Endodermal cell (in vitro differentiated cells): Measurements from ENCODE around the gene ABRACL. TPM values are rescaled to one million over a fixed set of nuclear protein-coding genes. Genes with fewer than 3 reads are reported as not detected.

Experiments used
- DNase-seq: peaks from one replicate; pipeline ENCODE4 v3.0.0-alpha.2; 2017
- H3K27ac ChIP-seq: 2 replicates; pipeline ENCODE4 v1.5.1; 2013; ENCODE audit warnings: mild to moderate bottlenecking, low read depth, low read length, moderate library complexity
- H3K27me3 ChIP-seq: 2 replicates; pipeline ENCODE4 v1.6.1; 2013; ENCODE audit warnings: mild to moderate bottlenecking, low read length, moderate library complexity; ENCODE audit not compliant: insufficient read depth, control insufficient read depth, poor library complexity, severe bottlenecking
- H3K36me3 ChIP-seq: 2 replicates; pipeline ENCODE4 v1.7.0; 2013; ENCODE audit warnings: mild to moderate bottlenecking, low read length, moderate library complexity; ENCODE audit not compliant: control insufficient read depth, insufficient read depth
- H3K4me1 ChIP-seq: one replicate; pipeline ENCODE4 v1.7.0; 2013; ENCODE audit warnings: low read length; ENCODE audit not compliant: control insufficient read depth, insufficient read depth
- H3K4me3 ChIP-seq: 2 replicates; pipeline ENCODE4 v1.5.1; 2013; ENCODE audit warnings: mild to moderate bottlenecking, low read length, moderate library complexity
- H3K9ac ChIP-seq: 2 replicates; pipeline ENCODE4 v1.6.1; 2013; ENCODE audit warnings: mild to moderate bottlenecking, low read length, moderate library complexity; ENCODE audit not compliant: poor library complexity, severe bottlenecking; ENCODE audit errors: extremely low read depth
- H3K9me3 ChIP-seq: 2 replicates; pipeline ENCODE4 v1.6.1; 2013; ENCODE audit warnings: mild to moderate bottlenecking, low read length, moderate library complexity; ENCODE audit not compliant: control insufficient read depth
- H3K27ac Mint-ChIP-seq: 2 replicates; pipeline ENCODE4 v1.8.0; 2020; ENCODE audit warnings: mixed read lengths
- H3K27me3 Mint-ChIP-seq: 2 replicates; pipeline ENCODE4 v1.8.0; 2021; ENCODE audit warnings: mild to moderate bottlenecking, mixed read lengths; ENCODE audit not compliant: insufficient read depth
- H3K36me3 Mint-ChIP-seq: 2 replicates; pipeline ENCODE4 v1.8.0; 2020; ENCODE audit warnings: low read depth, mixed read lengths
- H3K4me1 Mint-ChIP-seq: 2 replicates; pipeline ENCODE4 v1.8.0; 2020; ENCODE audit warnings: mixed read lengths
- H3K4me3 Mint-ChIP-seq: 2 replicates; pipeline ENCODE4 v1.8.0; 2020; ENCODE audit warnings: mild to moderate bottlenecking, moderate library complexity, mixed read lengths
- H3K9me3 Mint-ChIP-seq: 2 replicates; pipeline ENCODE4 v1.8.0; 2020; ENCODE audit warnings: mild to moderate bottlenecking, mixed read lengths
- WGBS, 2 experiments: methylation state at CpG; one replicate each; pipeline versions ENCODE4 v1.1.5 to v1.1.7; 2013; ENCODE audit warnings: missing lambda C conversion rate in 2 of 2, mixed read lengths in 1 of 2; ENCODE audit not compliant: insufficient coverage in 1 of 2, insufficient read length in 1 of 2; 5-methylcytosine and 5-hydroxymethylcytosine counted together
- total RNA-seq, 2 donors: library from RNA; stranded (reverse); fragmentation: NEBNext Ultra II Directional in 1 of 2; extraction: Animal tissue kit (Norgen Biotek cat#: 25700) in 1 of 2; gene quantifications; 2 replicates in 1 of 2; 3 replicates in 1 of 2; pipeline ENCODE4 v1.2.1, GENCODE V29; 2021
- TF ChIP-seq, protein P1 (sequence below): fragments of 200-600 bp; sonication (generic); conservative IDR thresholded peaks from 2 replicates; pipeline ENCODE4 v1.5.0; 2021; ENCODE audit warnings: antibody characterized with exemption, mild to moderate bottlenecking

Gene ABRACL
- total RNA-seq, 2 donors from 2014 or later = 24.7 to 45.8 TPM

DNA sequence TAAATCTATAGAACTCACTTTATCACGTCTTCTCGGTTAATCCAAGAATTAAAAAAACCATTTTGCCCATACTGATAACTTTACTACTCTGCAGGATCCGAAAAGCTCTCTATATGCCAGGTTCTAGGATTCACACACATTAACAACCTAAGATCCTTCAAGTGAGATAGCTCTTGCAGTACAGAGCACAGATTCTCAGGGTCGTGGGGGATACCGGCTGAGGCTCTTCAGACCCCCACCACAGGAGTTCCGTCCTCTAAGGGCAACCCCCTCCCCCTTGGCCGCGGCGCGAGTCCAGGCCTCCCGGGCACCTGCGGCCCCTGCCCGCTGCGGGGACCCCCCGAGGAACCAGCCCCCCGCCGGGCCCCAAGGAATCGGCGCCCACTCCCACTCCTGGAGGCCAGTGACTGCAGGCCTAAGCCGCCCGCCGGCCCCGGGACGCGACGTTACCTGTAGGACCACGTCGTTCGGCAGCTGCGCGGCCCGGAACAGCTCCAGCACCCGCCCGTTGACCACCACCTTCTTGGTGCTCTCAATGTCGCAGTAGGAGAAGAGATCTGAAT, 41.4 kb upstream of the ABRACL start:
- H3K27ac ChIP-seq = no peak overlapping the region
- peak overlapping the region; percentile 76 for H3K4me3 Mint-ChIP-seq
- no peak for DNase-seq
- H3K27me3 Mint-ChIP-seq = peaks cover 29% of the 10 kb centered on the region
- H3K36me3 ChIP-seq = no peaks in the 10 kb centered on the region
- peak overlapping the region; percentile 83 for H3K27ac Mint-ChIP-seq
- H3K9me3 ChIP-seq = peaks cover 6% of the 10 kb centered on the region
- H3K27me3 ChIP-seq = peaks cover 17% of the 10 kb centered on the region
- H3K36me3 Mint-ChIP-seq = no peaks in the 10 kb centered on the region
- H3K4me1 Mint-ChIP-seq = peaks cover 18% of the 10 kb centered on the region
- H3K4me1 ChIP-seq = peaks cover 3% of the 10 kb centered on the region
- 0 to 1% methylated on average over 14 to 35 of the region's 35 CpGs for WGBS, 2 experiments
- peak overlapping the region; percentile 94 for H3K4me3 ChIP-seq
- H3K9me3 Mint-ChIP-seq = no peaks in the 10 kb centered on the region
- H3K9ac ChIP-seq = peak overlapping the region; percentile 62
- TF ChIP-seq, protein P1, sequence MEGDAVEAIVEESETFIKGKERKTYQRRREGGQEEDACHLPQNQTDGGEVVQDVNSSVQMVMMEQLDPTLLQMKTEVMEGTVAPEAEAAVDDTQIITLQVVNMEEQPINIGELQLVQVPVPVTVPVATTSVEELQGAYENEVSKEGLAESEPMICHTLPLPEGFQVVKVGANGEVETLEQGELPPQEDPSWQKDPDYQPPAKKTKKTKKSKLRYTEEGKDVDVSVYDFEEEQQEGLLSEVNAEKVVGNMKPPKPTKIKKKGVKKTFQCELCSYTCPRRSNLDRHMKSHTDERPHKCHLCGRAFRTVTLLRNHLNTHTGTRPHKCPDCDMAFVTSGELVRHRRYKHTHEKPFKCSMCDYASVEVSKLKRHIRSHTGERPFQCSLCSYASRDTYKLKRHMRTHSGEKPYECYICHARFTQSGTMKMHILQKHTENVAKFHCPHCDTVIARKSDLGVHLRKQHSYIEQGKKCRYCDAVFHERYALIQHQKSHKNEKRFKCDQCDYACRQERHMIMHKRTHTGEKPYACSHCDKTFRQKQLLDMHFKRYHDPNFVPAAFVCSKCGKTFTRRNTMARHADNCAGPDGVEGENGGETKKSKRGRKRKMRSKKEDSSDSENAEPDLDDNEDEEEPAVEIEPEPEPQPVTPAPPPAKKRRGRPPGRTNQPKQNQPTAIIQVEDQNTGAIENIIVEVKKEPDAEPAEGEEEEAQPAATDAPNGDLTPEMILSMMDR = no peak

DNA sequence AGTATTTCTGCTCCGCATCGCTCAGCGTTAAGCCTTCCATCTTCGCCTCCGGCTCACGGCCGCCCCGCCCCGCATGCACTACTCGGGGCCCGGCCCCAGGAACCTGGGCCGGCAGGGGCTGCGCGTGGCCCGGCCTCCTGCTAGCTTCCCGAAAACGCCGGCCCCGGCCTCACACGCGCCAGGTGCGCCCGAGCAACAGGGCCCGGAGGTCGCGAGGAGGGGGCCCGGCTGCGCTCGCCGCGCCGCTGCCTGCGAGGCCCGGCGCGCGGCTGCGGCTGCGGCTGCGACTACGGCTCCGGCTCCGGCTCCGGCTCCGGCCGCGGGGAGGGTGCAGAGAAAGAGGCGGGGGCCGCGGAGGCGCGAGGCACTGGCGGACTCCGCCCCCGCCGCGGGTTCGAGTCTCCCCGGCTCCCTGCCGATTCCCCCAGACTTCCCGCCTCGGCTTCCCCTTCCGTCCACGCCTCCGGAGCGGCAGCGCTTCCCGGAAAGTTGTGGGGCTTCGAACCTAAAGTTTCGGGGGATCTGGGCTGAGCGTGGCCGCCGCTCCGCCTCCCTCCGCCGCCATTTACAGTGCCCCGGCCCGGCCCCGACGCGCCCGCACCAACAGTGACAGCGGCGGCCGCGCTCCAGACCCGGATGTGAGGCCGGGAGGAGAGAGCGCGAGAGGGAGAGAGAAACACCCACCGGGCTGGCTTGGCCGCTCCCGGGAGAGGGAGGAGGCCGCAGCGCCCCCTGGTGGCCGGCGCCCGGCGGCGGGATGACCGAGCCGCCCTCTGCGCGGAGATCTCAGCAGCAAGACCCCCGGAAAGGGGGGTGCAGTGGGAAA, 40.7 kb upstream of the ABRACL start, which contains the start of gene REPS1:
TSS of gene REPS1 (minus strand) at position 611 of the 826 bp plus-strand sequence. CDS start at position 40, 571 bp downstream.
- peak; percentile 97 for DNase-seq
- Histone ChIP-seq H3K4me1 (peaks cover 3% of the 10 kb centered on the region), H3K36me3 (no peaks in the 10 kb centered on the region), H3K9ac (peak within 1 kb of the TSS; percentile 62), H3K27ac (peak within 1 kb of the TSS; percentile 62), H3K4me3 (peak within 1 kb of the TSS; percentile 94), H3K9me3 (no peaks in the 10 kb centered on the region), H3K27me3 (peaks cover 24% of the 10 kb centered on the region)
- WGBS, 2 experiments = 0 to 1% methylated on average over 22 to 105 of the region's 105 CpGs
- Mint-ChIP-seq H3K4me1 (peaks cover 18% of the 10 kb centered on the region), H3K36me3 (no peaks in the 10 kb centered on the region), H3K27ac (peak within 1 kb of the TSS; percentile 91), H3K9me3 (no peaks in the 10 kb centered on the region), H3K27me3 (peaks cover 36% of the 10 kb centered on the region), H3K4me3 (peak within 1 kb of the TSS; percentile 76)
- TF ChIP-seq, protein P1 = peak; percentile 100

DNA sequence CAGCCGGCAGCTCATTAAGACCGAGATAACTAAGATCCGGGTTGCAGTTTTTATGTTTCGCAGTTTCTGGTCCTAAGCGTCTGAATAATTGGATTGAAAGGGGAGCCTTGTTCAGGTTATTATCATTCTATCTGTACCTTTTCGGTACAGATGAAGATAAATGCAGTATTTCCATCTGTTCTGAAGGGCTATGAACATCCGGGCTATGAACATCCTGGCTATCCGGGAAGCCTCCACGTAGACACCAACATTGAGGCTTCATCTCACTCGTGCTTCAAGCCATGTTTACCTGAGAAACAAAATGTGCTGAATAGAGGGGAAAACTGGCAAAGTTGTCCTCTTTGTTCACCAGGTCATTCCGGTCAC, 40.1 kb upstream of the ABRACL start:
- no peaks in the 10 kb centered on the region for H3K36me3 Mint-ChIP-seq
- peak overlapping the region; percentile 76 for H3K4me3 Mint-ChIP-seq
- peaks cover 19% of the 10 kb centered on the region for H3K4me1 Mint-ChIP-seq
- 16 to 32% methylated on average over 9 to 11 of the region's 11 CpGs for WGBS, 2 experiments
- Histone ChIP-seq H3K4me3 (peak overlapping the region; percentile 54), H3K9me3 (no peaks in the 10 kb centered on the region), H3K27me3 (peaks cover 30% of the 10 kb centered on the region), H3K4me1 (peaks cover 3% of the 10 kb centered on the region), H3K36me3 (no peaks in the 10 kb centered on the region), H3K9ac (no peak overlapping the region), H3K27ac (no peak overlapping the region)
- TF ChIP-seq, protein P1 = no peak
- H3K27ac Mint-ChIP-seq = peak overlapping the region; percentile 91
- H3K9me3 Mint-ChIP-seq = no peaks in the 10 kb centered on the region
- no peak for DNase-seq
- peaks cover 42% of the 10 kb centered on the region for H3K27me3 Mint-ChIP-seq
